ENCODE data around the gene SLCO2A1. TPM values are rescaled to one million over a fixed set of nuclear protein-coding genes. Genes with fewer than 3 reads are reported as not detected.

The SLCO2A1 gene
- total RNA-seq, 1 donor from 2014 or later = 2.5 TPM

GRCh38 chr3:134018850-134019249, 10.9 kb downstream of the SLCO2A1 start:
- no peaks in the 10 kb centered on the region for H3K36me3 ChIP-seq (ENCODE audit: control insufficient read depth, insufficient read depth, low read length)
- H3K27me3 ChIP-seq (ENCODE audit: control insufficient read depth, insufficient read depth, low read length) = no peaks in the 10 kb centered on the region
- no peak for DNase-seq (ENCODE audit: low read depth)
- no peak overlapping the region for H3K4me3 ChIP-seq (ENCODE audit: low read depth, low read length)
- TF ChIP-seq CTCF (IDR thresholded peaks at IDR 0.05; ENCODE audit: insufficient read depth, low read length, poor library complexity, severe bottlenecking) = no peak

- no peak for DNase-seq (ENCODE audit: low read depth)
- Histone ChIP-seq H3K36me3 (ENCODE audit: control insufficient read depth, insufficient read depth, low read length) (no peaks in the 10 kb centered on the region), H3K4me3 (ENCODE audit: low read depth, low read length) (no peak overlapping the region), H3K27me3 (ENCODE audit: control insufficient read depth, insufficient read depth, low read length) (no peaks in the 10 kb centered on the region)
- no peak for TF ChIP-seq CTCF (IDR thresholded peaks at IDR 0.05; ENCODE audit: insufficient read depth, low read length, poor library complexity, severe bottlenecking)
Measured at GRCh38 chr3:134018406-134018805, 11.3 kb downstream of the SLCO2A1 start.

GRCh38 chr3:134017490-134017889, 12.2 kb downstream of the SLCO2A1 start:
- no peak for TF ChIP-seq CTCF (IDR thresholded peaks at IDR 0.05; ENCODE audit: insufficient read depth, low read length, poor library complexity, severe bottlenecking)
- Histone ChIP-seq H3K27me3 (ENCODE audit: control insufficient read depth, insufficient read depth, low read length) (no peaks in the 10 kb centered on the region), H3K36me3 (ENCODE audit: control insufficient read depth, insufficient read depth, low read length) (no peaks in the 10 kb centered on the region), H3K4me3 (ENCODE audit: low read depth, low read length) (no peak overlapping the region)
- DNase-seq (ENCODE audit: low read depth) = no peak

GRCh38 chr3:134014270-134014669, 15.5 kb downstream of the SLCO2A1 start:
- no peak for TF ChIP-seq CTCF (IDR thresholded peaks at IDR 0.05; ENCODE audit: insufficient read depth, low read length, poor library complexity, severe bottlenecking)
- Histone ChIP-seq H3K36me3 (ENCODE audit: control insufficient read depth, insufficient read depth, low read length) (no peaks in the 10 kb centered on the region), H3K27me3 (ENCODE audit: control insufficient read depth, insufficient read depth, low read length) (no peaks in the 10 kb centered on the region), H3K4me3 (ENCODE audit: low read depth, low read length) (no peak overlapping the region)
- no peak for DNase-seq (ENCODE audit: low read depth)

- no peaks in the 10 kb centered on the region for H3K36me3 ChIP-seq (ENCODE audit: control insufficient read depth, insufficient read depth, low read length)
- DNase-seq (ENCODE audit: low read depth) = no peak
- no peaks in the 10 kb centered on the region for H3K27me3 ChIP-seq (ENCODE audit: control insufficient read depth, insufficient read depth, low read length)
- no peak for TF ChIP-seq CTCF (IDR thresholded peaks at IDR 0.05; ENCODE audit: insufficient read depth, low read length, poor library complexity, severe bottlenecking)
- no peak overlapping the region for H3K4me3 ChIP-seq (ENCODE audit: low read depth, low read length)
Measured at GRCh38 chr3:134013280-134013679, 16.4 kb downstream of the SLCO2A1 start.

- TF ChIP-seq CTCF (IDR thresholded peaks at IDR 0.05; ENCODE audit: insufficient read depth, low read length, poor library complexity, severe bottlenecking) = no peak
- Histone ChIP-seq H3K27me3 (ENCODE audit: control insufficient read depth, insufficient read depth, low read length) (no peaks in the 10 kb centered on the region), H3K4me3 (ENCODE audit: low read depth, low read length) (no peak overlapping the region), H3K36me3 (ENCODE audit: control insufficient read depth, insufficient read depth, low read length) (no peaks in the 10 kb centered on the region)
- DNase-seq (ENCODE audit: low read depth) = no peak
Measured at GRCh38 chr3:134009345-134010000, 20.3 kb downstream of the SLCO2A1 start.

Data from kidney epithelial cell (primary cell).